ENCODE measurements around the gene PHF11. TPM values are rescaled to one million over a fixed set of nuclear protein-coding genes. Genes with fewer than 3 reads are reported as not detected.

The PHF11 gene
- total and polyA plus RNA-seq, 2 donors = 38.1 to 41.2 TPM

DNA sequence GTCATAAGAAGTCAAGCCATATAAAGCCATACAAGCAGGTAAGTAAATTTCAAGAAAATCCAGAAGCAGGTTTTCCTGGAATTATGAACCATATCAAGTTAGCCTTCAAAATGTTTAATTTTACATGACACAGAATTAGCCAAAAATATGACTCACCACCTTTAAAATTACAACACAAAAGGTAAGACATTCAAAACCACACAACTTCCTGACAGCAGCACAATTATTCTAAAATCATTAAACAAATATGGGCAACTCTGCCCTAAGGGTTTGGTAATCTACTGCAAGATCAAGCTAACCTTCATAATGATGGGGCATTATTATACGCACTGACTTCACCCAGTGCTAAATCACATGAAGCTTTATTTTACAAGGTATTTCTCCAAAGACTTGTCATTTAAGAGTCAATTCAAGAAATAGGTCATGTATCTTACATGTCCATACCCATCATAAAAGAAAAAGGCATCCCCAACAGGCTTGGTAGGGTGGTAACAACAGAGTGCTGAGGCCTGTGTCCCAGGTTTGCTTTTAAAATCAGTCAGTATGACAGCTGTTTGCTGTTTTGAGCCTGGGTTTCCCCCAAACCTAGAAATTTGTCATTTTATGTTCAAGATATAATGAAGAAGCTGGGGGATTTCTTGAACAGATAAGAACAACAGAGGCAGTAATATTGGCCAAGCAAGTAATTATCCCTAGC, 74.4 kb downstream of the PHF11 start:
- Histone ChIP-seq H3K4me1 (ENCODE audit: insufficient read depth) (no peaks in the 10 kb centered on the region), H3K4me3 (ENCODE audit: low read depth, low read length) (no peak overlapping the region), H3K36me3 (ENCODE audit: insufficient read depth) (no peaks in the 10 kb centered on the region), H3K27ac (ENCODE audit: low read depth) (no peak overlapping the region)
- 86% methylated on average over 1 of the region's 1 CpG for WGBS
- no peak for DNase-seq (ENCODE audit: extremely low spot score)

- no peak for DNase-seq (ENCODE audit: extremely low spot score)
- H3K4me3 ChIP-seq (ENCODE audit: low read depth, low read length) = no peak overlapping the region
- H3K36me3 ChIP-seq (ENCODE audit: insufficient read depth) = no peaks in the 10 kb centered on the region
- no peaks in the 10 kb centered on the region for H3K4me1 ChIP-seq (ENCODE audit: insufficient read depth)
- 93% methylated on average over 8 of the region's 8 CpGs for WGBS
- H3K27ac ChIP-seq (ENCODE audit: low read depth) = no peak overlapping the region
These were observed 75.8 kb downstream of the PHF11 start for GRCh38 chr13:49571299-49572240.

Other genes starting within 250 kb of the PHF11 start
- gene CDADC1, start 248.0 kb upstream of the PHF11 start, total RNA-seq = 6.6 TPM
- gene CDADC1, start 248.0 kb upstream of the PHF11 start, polyA plus RNA-seq = 7.2 TPM
- 38.7 TPM for gene CAB39L, start 51.9 kb upstream of the PHF11 start, total RNA-seq
- gene CAB39L, start 51.9 kb upstream of the PHF11 start, polyA plus RNA-seq = 39.3 TPM
- gene SETDB2, start 51.7 kb upstream of the PHF11 start, total RNA-seq = 26.1 TPM
- gene SETDB2, start 51.7 kb upstream of the PHF11 start, polyA plus RNA-seq = 5.9 TPM
- gene RCBTB1, start 89.6 kb downstream of the PHF11 start, total RNA-seq = 13.1 TPM
- gene RCBTB1, start 89.6 kb downstream of the PHF11 start, polyA plus RNA-seq = 10.6 TPM
- 0.69 TPM for gene ARL11, start 132.6 kb downstream of the PHF11 start, total RNA-seq
- gene ARL11, start 132.6 kb downstream of the PHF11 start, polyA plus RNA-seq = 0.67 TPM
- 38.2 TPM for gene EBPL, start 195.5 kb downstream of the PHF11 start, total RNA-seq
- 54.5 TPM for gene EBPL, start 195.5 kb downstream of the PHF11 start, polyA plus RNA-seq